ENCODE measurements around the gene LHFPL5.

DNA sequence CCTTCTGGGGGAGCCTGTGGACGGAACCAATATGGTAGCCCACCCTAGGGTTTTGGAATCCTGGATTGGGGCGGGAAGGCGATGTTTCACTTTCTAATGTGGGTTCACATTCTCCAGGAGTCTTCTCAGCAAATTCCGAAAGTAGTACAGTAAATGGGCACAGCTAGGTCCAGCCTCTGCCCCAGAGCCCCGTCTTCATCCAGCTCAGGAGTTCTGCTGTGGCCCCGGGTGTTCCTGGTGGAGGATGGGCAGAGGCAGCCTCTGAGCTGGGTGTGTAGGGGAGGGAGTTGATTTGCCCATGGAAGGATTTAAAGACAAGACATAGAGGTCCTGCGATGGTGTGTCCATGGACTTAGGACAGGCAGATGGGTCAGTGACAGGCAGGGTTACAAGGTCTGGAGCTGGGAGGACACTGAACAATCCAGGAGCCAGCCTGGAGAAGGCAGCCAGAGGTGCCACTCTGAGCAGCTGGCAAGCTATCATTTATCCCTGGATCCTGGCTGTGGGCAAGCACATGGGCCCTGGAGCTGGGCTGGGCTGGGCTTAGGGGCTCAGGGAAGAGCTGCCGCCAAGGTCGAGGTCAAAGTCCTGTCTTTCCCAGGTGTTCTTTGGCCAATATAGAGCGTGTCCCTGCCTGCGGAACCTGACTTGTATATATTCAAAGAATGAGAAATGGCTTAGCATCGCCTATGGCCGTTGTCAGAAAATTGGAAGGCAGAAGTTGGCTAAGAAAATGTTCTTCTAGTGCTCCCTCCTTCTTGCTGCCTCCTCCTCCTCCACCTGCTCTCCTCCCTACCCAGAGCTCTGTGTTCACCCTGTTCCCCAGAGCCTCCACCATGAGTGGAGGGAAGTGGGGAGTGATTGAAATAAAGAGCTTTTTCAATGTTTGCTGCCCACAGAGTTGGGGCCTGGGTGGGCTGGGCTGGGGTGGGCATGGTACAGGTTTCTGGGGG is 17.6 kb upstream of the LHFPL5 start:
- TF ChIP-seq, protein P1, sequence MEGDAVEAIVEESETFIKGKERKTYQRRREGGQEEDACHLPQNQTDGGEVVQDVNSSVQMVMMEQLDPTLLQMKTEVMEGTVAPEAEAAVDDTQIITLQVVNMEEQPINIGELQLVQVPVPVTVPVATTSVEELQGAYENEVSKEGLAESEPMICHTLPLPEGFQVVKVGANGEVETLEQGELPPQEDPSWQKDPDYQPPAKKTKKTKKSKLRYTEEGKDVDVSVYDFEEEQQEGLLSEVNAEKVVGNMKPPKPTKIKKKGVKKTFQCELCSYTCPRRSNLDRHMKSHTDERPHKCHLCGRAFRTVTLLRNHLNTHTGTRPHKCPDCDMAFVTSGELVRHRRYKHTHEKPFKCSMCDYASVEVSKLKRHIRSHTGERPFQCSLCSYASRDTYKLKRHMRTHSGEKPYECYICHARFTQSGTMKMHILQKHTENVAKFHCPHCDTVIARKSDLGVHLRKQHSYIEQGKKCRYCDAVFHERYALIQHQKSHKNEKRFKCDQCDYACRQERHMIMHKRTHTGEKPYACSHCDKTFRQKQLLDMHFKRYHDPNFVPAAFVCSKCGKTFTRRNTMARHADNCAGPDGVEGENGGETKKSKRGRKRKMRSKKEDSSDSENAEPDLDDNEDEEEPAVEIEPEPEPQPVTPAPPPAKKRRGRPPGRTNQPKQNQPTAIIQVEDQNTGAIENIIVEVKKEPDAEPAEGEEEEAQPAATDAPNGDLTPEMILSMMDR (IDR thresholded peaks at IDR 0.05), result no peak
- no peak for TF ChIP-seq EZH2 (IDR thresholded peaks at IDR 0.05; ENCODE audit: borderline replicate concordance, insufficient read depth, low read depth, low read length, poor library complexity, severe bottlenecking)

Measured in B cell (primary cell).